Heart left ventricle (tissue), 13 donors: ENCODE measurements around the gene PTPMT1.

Experiments used
- CTCF ChIP-seq, 12 donors: fragments of 200-600 bp; sonication (generic) in 4 of 12; IDR thresholded peaks; one replicate each; pipeline versions ENCODE4 v1.5.0 to v1.8.0; 2018 to 2022; ENCODE audit warnings: antibody characterized with exemption in 12 of 12, mild to moderate bottlenecking in 5 of 12
- POLR2A ChIP-seq, 2 donors: fragments of 450-650 bp; IDR thresholded peaks; one replicate each; pipeline ENCODE4 v1.6.1; 2017; ENCODE audit warnings: antibody characterized with exemption in 2 of 2, mild to moderate bottlenecking in 2 of 2, moderate library complexity in 2 of 2
- donor health status: ischemic (EF 13 %, LVEDD 7.1; RV severe dilation, severe dysfunction).
- donor health status: DM: no; HTN: yes; CAD: no.
- donor health status: DM: no; HTN: no; CAD: no.
- donor health status: ischemic (EF 25% LVEDD 6.9; RV normal size, moderate dysfunction).
- donor health status: ischemic (EF 25% LVEDD 5.7; RV mildly dilated, moderate dysfunction).
- donor health status: ischemic (EF 35%, LVEDD 5.7; RV mildly dilated, moderate dysfunction).
- donor health status: nonischemic (EF 11% LVEDD 7.7; RV severe dilation, severe dysfunction).
- donor health status: DM: yes; HTN: yes; CAD: no.
- donor health status: PGD.
- donor health status: ischemic (EF 29% LVEDD 5.4; RV normal size, mild dysfunction).
- donor health status: nonischemic (EF 23%, LVEDD 6.1; RV moderate dilation, normal function).

GRCh38 chr11:47589584-47589976 lies 24.2 kb downstream of the PTPMT1 start:
- no peak for TF ChIP-seq POLR2A (IDR thresholded peaks at IDR 0.05)
- no peak for TF ChIP-seq CTCF (IDR thresholded peaks at IDR 0.05)
